NCI-H187 treated with DMSO at 0.1 percent for 48 hours (cell line): ENCODE measurements around the gene TOP2B.
A peak's percentile ranks its signal among the peaks of the same experiment; 100 is the strongest.

Experiments
- DNase-seq: peaks from one replicate; lab custom pipeline; 2025; lab: John Stamatoyannopoulos, UW

Gene TOP2B

GRCh38 chr3:25673738-25674298, 9.1 kb upstream of the TOP2B start:
- no peak for DNase-seq

DNA sequence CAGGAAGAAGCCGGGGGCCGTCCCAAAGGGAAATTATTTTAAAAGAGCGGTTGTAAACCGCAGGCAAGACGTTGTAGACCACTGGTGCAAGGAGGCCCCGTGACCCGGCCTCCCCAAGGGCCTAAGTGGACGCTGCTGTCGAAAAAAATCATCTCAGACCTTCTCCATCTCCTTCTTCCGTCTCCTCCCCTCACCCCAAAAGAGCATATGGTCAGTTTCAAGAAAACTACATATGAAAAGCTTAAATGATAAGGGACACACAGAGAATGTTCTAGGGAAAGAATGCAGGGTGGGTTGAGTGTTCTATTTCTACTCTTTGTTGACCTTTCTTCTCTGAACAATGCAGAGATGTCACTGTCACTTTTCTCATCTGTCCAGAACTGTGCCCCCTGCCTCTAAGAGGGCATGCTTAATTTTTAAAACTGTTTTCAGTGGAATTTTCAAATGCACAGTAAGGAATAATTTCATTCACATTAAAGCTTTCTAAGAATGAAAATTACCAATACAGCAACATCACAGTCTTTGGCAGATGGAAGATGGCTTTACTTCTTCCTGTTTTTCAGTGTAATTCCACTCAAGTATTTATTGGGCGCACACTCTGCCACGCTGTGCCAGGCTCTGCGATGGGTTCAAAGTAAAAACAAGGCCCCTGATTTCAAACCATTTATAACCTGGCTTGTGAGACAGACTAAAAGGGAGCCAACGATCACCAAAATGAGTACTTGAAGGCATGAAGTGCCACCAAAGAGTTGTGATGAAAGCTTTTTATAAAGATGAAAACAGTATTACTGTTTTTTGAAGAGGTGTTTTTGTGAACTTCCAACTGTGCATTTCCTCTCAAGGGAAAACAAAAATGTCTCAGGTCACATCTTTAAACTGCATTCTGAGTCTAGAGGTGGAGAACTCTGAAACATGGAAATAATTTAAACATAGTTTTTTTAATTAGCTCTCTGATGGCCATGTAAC, 891 bp upstream of the TOP2B start:
- no peak for DNase-seq

GRCh38 chr3:25663869-25664811, 567 bp downstream of the TOP2B start:
- no peak for DNase-seq

DNA sequence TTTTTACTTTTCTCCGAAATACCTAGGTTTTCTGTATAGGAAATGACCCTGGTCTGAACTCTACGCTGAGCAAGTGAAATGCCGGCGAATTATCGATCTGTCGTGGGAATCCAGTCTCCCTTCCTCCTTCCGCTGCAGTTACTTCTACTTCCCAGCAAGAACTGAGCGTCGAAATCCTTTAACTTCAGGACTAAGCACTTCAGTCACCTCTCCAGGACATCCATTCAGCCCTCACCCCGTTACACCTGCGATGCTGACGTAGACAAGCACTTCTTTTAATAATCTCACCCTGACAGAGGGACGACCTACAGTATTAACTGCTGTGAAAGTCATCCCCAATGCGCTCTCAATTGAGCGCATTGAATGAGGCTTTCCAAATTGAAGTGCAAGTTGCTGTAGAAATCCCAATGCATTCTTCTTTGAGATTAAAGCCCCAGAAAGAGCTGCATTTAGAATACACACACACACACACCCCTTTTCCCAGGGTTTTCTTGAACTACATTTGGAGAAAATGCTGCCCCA, 1.3 kb downstream of the TOP2B start:
- no peak for DNase-seq

GRCh38 chr3:25662736-25663320, 1.9 kb downstream of the TOP2B start:
- no peak for DNase-seq

- DNase-seq: no peak
Measured at GRCh38 chr3:25661694-25662437, 2.8 kb downstream of the TOP2B start.

DNA sequence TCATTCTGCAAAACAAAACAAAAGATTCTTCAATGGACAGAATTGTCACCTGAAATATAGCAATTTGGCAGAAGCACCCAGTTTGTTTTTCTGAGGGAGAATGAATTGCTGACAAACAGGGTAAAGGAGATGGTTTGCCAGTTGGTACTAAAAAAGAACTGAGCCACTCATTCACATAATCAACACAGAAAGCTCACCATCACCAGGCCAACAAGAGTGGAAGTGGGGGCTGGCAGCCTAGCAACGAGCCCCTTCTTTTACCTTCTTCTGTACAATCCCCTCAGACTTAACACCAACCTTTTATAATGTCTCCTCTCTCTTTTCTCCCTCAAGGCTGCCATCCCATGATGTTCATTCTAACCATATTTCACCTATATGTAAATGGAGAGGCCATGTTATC, 5.9 kb downstream of the TOP2B start:
- DNase-seq: no peak

GRCh38 chr3:25657293-25657692, 7.4 kb downstream of the TOP2B start:
- DNase-seq: no peak

GRCh38 chr3:25655659-25656058, 9.0 kb downstream of the TOP2B start:
- DNase-seq: no peak

GRCh38 chr3:25654576-25654975, 10.1 kb downstream of the TOP2B start:
- no peak for DNase-seq

DNA sequence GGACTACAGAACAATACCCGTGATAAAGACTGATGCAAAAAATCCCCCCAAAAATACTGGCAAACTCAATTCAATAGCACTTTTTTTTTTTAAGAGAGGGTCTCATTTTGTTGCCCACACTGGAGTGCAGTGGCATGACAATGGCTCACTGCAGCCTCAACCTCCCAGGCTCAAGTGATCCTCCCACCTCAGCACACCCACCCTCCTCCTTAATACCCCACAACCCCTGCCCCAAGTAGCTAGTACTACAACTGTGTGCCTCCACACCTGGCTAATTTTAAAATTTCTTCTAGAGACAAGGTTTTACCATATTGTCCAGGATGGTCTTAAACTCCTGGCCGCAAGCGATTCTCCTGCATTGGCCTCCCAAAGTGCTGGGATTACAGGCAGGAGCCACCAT, 11.4 kb downstream of the TOP2B start:
- no peak for DNase-seq

GRCh38 chr3:25652921-25653320, 11.8 kb downstream of the TOP2B start:
- no peak for DNase-seq

- no peak for DNase-seq
Measured at GRCh38 chr3:25648925-25649830, 15.5 kb downstream of the TOP2B start.

- peak; percentile 28 for DNase-seq
Measured at GRCh38 chr3:25648107-25648535, 16.6 kb downstream of the TOP2B start.

DNA sequence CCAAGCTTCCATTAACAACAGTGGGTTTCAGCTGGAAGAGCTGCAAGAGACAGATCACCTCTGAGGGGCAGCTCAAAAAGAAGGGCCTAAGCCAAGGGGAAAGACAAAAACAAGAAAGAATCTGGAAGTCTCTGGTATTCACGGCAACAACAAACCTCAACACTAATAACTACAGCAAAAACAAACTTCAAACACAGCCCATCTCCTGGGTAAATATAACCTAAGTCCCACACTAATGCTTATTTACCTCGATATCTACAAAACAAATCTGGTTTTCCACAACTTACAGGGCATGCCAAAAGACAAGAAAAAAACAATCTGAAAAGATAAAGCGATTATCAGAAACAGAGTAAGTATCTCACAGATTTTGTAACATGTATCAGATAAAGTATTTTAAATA, 29.7 kb downstream of the TOP2B start:
- DNase-seq: no peak

- no peak for DNase-seq
Measured at GRCh38 chr3:25633919-25634318, 30.8 kb downstream of the TOP2B start.

DNA sequence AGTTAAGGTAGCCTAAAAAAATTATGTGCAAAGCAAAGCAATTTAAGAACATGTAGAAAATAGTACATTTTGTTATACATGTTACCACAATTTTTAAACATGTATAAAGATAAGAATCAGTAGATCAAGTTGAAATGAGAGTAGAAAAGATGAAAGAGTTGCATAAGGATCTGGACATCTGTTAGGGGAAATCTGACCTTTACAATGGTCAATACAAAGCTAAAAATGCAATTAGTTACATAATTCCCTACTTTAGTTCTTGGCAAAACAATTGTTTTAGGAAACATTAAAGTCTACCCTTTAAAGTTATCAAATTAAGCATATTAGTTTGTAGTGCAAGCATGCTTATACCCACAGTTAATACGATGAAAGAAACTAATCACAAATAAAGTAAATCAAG, 32.7 kb downstream of the TOP2B start:
- DNase-seq: no peak

DNA sequence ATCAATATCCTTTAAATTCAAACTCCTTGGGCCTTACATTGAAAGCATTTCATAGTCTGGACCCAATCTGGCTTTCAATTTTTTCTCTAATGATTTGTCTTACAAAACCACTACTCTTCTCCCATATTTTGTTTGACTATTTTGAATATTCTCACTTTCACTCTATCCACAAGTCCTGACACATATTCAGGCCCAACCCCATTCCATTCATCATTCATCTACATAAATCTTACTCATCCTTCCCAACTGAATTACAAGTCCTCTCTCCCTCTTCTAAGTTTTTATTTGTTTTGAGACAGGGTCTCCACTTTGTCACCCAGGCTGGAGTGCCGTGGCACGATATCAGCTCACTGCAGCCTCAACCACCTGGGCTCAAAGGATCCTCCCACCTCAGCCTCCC, 43.6 kb downstream of the TOP2B start:
- DNase-seq: no peak

- DNase-seq: no peak
Measured at GRCh38 chr3:25620493-25620892, 44.2 kb downstream of the TOP2B start.

DNA sequence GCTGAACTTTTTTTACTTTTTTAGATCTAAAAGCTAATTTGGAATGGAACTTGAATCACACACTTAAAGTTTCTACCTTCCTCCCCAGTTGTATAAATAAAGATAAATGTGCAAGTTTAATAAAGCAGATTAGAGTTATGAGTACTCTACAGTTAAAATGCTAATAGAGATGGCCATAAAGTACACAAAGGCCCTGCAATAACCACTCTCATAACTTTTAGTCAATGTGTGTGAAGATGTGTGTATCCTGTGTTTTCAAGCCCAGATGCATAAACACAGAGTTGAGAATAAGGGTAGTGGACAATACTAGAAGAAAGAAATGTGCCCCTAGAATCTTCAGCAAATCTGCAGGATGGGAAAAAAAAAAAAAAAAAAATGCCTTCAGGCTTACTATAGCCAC, 45.3 kb downstream of the TOP2B start:
- DNase-seq: no peak
